ENCODE data around the gene STOX1.
A peak's percentile ranks its signal among the peaks of the same experiment; 100 is the strongest.

Gene STOX1

GRCh38 chr10:68826764-68827591 is at the start of gene STOX1:
Gene STOX1 (plus strand): TSS chr10:68827531. CDS start chr10:68827624, 93 bp downstream.
- peak; percentile 77 for DNase-seq
- H3K27me3 ChIP-seq (ENCODE audit: insufficient read depth, low read depth, severe bottlenecking): no peaks in the 10 kb centered on the region
- peak within 1 kb of the TSS; percentile 75 for H3K27ac ChIP-seq
- peak within 1 kb of the TSS; percentile 92 for H3K4me3 ChIP-seq (ENCODE audit: low read depth, low read length)
- H3K9me3 ChIP-seq (ENCODE audit: severe bottlenecking): no peaks in the 10 kb centered on the region
- H3K36me3 ChIP-seq: no peaks in the 10 kb centered on the region
- TF ChIP-seq, protein P1, sequence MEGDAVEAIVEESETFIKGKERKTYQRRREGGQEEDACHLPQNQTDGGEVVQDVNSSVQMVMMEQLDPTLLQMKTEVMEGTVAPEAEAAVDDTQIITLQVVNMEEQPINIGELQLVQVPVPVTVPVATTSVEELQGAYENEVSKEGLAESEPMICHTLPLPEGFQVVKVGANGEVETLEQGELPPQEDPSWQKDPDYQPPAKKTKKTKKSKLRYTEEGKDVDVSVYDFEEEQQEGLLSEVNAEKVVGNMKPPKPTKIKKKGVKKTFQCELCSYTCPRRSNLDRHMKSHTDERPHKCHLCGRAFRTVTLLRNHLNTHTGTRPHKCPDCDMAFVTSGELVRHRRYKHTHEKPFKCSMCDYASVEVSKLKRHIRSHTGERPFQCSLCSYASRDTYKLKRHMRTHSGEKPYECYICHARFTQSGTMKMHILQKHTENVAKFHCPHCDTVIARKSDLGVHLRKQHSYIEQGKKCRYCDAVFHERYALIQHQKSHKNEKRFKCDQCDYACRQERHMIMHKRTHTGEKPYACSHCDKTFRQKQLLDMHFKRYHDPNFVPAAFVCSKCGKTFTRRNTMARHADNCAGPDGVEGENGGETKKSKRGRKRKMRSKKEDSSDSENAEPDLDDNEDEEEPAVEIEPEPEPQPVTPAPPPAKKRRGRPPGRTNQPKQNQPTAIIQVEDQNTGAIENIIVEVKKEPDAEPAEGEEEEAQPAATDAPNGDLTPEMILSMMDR (IDR thresholded peaks at IDR 0.05; ENCODE audit: low read depth, low read length): no peak

DNA sequence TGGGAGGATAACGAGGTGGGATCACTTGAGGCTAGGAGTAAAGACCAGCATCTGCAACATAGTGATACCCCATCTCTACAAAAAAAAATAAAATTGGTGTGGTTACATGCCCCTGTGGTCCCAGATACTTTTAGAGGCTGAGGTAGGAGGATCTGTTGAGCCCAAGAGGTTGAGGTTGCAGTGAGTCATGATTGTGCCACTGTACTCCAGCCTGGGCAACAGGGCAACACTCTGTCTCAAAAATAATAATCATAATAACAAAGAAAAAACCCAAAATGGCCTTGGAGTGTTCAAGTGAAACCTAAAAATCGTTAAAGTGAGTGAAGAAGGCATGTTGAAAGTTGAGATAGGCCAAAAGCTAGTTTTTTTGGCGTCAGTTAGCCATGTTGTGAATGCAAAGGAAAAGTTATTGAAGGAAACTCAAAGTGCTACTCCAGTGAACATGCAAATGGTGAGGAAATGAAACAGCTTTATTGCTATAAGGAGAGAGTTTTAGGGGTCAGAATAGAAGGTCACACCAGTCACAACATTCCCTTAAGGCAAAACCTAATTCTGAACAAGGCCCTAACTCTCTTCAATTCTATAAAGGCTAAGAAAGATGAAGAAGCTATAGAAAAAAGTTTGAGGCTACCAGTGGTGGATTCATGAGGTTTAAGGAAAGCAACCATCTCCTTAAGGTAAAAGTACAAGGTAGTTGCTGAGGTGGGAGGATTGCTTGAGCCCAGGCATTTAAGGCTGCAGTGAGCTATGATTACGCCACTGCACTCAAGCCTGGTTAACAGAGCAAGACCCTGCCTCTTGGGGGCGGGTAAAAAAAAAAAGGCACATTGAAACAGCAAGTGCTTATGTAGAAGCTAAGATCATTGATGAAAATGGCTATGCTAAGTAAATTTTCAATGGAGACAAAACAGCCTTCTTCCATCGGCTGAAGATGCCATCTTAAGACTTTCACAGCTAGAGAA is 45.4 kb upstream of the STOX1 start:
- Histone ChIP-seq H3K36me3 (peaks cover 75% of the 10 kb centered on the region), H3K27ac (no peak overlapping the region), H3K27me3 (ENCODE audit: insufficient read depth, low read depth, severe bottlenecking) (no peaks in the 10 kb centered on the region), H3K4me3 (ENCODE audit: low read depth, low read length) (no peak overlapping the region), H3K9me3 (ENCODE audit: severe bottlenecking) (no peaks in the 10 kb centered on the region)
- TF ChIP-seq, protein P1 (IDR thresholded peaks at IDR 0.05; ENCODE audit: low read depth, low read length): no peak
- DNase-seq: no peak

DNA sequence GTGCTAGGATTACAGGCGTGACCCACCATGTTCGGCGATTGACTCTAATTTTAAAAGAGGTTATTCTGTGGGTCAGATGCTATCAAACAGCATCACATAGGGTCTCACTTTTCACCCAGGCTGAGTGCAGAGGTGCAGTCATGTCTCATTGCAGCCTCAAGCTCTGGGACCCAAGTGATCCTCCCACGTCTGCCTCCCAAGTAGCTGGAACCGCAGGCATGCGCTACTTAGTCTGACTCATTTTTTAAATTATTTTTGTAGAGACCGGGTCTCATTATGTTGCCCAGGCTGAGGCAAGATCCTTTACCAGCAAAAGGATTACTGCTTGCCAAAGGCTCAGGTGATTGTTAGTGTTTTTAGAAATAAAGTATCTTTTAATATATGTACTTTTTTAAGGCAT is 42.9 kb upstream of the STOX1 start:
- no peak for DNase-seq
- H3K4me3 ChIP-seq (ENCODE audit: low read depth, low read length): no peak overlapping the region
- H3K36me3 ChIP-seq: peaks cover 77% of the 10 kb centered on the region
- no peaks in the 10 kb centered on the region for H3K27me3 ChIP-seq (ENCODE audit: insufficient read depth, low read depth, severe bottlenecking)
- TF ChIP-seq, protein P1 (IDR thresholded peaks at IDR 0.05; ENCODE audit: low read depth, low read length): no peak
- no peak overlapping the region for H3K27ac ChIP-seq
- H3K9me3 ChIP-seq (ENCODE audit: severe bottlenecking): no peaks in the 10 kb centered on the region

GRCh38 chr10:68787813-68788212 is 39.5 kb upstream of the STOX1 start:
- TF ChIP-seq, protein P1 (IDR thresholded peaks at IDR 0.05; ENCODE audit: low read depth, low read length): no peak
- H3K36me3 ChIP-seq: peaks cover 87% of the 10 kb centered on the region

DNA sequence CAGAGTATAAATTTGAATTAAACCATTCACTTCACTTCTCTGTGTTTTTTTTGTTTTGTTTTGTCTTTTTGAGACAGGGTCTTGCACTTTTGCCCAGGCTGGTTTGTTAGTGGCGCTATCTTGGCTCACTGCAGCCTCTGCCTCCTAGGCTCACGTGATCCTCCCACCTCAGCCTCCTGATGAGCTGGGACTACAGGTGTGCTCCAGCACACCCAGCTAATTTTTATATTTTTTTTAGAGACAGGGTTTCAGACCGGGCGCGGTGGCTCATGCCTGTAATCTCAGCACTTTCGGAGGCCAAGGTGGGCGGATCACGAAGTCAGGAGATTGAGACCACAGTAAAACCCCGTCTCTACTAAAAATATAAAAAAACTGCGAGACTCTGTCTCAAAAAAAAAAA is 36.9 kb upstream of the STOX1 start:
- Histone ChIP-seq H3K36me3 (peaks cover 86% of the 10 kb centered on the region), H3K27ac (no peak overlapping the region), H3K4me3 (ENCODE audit: low read depth, low read length) (no peak overlapping the region), H3K9me3 (ENCODE audit: severe bottlenecking) (no peaks in the 10 kb centered on the region), H3K27me3 (ENCODE audit: insufficient read depth, low read depth, severe bottlenecking) (no peaks in the 10 kb centered on the region)
- TF ChIP-seq, protein P1 (IDR thresholded peaks at IDR 0.05; ENCODE audit: low read depth, low read length): no peak
- no peak for DNase-seq

More at GRCh38 chr10:68787813-68788212, 39.5 kb upstream of the STOX1 start:
- Histone ChIP-seq H3K27me3 (ENCODE audit: insufficient read depth, low read depth, severe bottlenecking) (no peaks in the 10 kb centered on the region), H3K27ac (no peak overlapping the region), H3K4me3 (ENCODE audit: low read depth, low read length) (no peak overlapping the region), H3K9me3 (ENCODE audit: severe bottlenecking) (no peaks in the 10 kb centered on the region)
- DNase-seq: no peak

Measured in WERI-Rb-1 (cell line).